Suppressor macrophage (primary cell): ENCODE data around the gene FRMD3.

Source experiments
- DNase-seq, 4 experiments: peaks; one replicate each; pipeline ENCODE4 v3.0.0-alpha.2; 2020 to 2022

The FRMD3 gene

DNA sequence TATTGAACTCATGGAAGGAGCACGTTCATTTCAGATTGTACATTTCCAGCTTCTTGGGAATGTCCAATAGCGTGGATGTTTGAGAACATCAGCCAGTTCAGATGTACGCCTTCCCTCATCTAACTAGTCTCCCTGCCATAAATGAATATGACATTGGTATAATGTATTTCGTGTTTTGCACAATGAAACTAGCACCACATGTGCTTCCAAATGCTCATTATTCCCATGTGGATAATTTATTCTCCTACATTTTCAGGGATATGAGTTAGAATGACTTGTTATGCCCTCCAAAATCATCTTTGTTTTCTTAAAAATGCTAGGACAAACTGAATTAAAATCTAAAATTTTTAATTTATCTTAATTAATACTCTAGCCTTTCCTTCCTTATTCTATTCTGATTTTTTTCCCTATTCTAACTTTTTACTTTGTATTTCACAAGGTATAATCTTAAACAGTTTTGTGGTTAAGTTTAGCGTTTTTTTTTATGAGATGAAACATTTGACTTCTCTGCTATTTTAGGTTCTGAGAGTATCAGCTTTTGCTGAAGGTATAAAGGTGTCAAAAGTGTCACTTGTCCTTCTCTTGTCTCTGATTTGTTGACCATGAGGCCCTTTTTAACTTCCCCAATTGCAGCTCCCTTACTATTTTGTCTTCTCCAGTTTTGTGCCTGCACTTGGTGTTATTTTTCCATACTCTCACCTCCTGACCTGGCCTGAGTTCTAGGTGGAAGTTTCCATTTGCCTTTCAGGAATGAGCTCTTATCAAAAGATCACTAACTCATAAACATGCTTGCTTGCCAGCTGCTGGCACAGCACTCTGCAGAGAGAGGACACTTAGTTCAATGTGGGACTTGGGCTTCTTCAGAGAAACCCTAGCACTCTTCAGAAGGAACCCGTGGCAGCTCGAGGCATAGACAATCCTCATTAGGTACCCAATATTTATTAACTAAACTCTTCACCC is 106.8 kb downstream of the FRMD3 start:
- no peak for DNase-seq

DNA sequence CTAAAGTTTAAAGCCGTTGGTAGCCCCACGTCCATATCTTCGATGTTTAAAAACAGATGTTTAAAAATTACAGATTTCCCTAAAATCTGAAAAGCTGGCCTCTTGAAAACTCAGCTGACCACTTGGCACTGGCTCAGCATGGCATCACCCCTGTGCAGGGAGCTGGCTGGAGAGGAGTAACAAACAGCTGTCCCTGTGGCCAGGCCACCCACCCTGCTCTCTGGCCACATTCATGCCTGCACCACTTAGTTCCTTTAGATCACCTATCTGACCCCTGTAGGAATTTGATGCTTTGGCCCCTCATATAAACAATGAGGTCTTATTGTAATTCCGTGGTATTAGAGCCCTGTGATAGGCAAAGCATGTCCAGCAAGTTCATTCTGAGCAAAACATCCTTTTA is 107.5 kb downstream of the FRMD3 start:
- DNase-seq: no peak

DNA sequence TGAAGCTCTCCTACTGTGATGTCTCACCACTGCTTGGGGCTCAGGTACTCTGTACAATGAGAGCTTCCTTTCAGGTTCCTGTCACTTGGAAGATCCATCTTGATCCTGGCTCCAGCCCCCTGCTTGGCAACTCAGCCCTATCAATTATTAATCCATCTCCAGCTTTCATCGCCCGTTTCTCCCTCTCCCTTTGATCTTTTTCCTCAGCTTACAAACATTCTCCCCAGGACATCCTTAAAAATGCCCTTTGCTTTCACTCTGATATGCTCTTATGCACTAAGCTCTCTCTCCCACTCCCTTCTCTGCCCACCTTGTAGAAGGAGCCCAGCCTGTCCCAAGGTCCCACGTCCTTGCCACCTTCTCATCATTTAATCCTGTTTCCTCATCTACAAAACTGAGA is 109.0 kb downstream of the FRMD3 start:
- no peak for DNase-seq

DNA sequence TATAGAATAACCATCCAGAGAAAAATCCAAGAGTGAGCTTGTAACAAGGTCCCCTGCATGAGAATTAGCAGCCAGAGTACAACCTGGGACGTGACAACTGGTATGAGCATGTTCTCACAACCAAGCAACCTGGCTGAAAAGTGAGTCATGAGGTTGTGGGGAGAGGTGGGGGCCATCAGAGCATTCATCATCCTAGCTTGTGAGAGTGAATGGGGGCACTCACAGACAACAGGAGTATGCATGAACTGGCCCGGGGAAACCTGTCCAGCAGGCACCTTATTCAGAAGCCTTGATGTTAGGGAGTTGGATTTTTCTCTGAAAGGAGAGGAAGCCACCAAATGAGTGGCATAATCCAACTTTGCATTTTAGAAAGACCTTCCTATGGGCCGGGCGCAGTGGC is 113.0 kb downstream of the FRMD3 start:
- no peak for DNase-seq

DNA sequence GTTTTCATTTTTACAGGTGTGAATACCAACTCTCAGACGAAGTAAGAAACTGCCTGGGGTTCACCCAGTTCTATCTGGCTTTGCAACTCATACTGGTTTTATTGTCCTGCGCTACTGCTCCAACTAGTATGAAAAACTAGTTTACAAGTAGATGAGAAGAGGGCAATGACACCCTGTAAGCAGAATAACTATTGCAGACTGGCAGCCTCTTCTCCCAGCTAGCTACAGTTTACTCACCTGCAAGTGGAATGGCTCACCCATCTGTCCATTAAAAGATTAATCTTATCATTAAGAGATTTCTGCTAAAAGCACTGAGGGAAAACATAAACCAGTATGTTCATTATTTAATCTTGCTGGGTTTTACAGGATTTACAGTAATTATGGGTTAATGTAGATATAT is 113.4 kb downstream of the FRMD3 start:
- no peak for DNase-seq

DNA sequence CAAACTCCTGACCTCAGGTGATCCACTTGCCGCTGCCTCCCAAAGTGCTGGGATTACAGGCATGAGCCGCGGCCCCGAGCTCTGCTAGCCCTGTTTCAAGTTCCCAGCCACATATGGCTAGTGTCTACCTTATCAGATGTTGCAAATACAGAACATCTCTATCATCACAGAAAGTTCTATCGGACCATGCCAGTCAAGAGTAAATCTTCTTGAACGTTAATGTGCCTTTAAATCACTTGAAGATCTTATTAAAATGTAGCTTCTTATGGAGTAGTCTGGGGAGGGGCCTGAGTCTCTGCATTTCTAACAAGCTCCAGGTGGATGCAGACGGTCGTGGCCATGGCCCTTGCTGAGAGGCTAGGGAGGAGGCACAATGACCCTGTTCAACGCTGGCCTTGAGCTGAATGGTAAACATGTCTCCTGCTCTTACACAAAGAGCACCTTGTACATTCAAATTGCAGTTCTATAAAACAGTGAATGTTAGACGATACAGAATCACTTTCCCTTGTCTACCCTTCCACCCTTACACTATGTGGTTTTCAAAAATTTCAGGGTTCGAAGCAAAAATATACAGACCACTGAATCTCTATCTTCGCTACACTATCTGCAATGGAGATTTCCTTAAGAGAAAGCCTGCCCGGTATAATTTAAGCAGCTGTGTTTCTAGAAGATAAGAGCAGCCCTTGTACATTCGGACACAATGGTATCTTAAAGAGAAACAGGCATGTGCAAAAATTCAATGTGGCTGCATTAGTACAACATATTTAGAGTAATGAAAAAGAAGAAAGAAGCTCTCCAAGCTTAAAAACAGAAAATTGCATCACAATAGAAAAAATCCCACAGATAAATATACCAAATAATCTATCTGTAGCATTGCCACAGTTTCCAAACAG is 114.1 kb downstream of the FRMD3 start:
- DNase-seq: no peak

DNA sequence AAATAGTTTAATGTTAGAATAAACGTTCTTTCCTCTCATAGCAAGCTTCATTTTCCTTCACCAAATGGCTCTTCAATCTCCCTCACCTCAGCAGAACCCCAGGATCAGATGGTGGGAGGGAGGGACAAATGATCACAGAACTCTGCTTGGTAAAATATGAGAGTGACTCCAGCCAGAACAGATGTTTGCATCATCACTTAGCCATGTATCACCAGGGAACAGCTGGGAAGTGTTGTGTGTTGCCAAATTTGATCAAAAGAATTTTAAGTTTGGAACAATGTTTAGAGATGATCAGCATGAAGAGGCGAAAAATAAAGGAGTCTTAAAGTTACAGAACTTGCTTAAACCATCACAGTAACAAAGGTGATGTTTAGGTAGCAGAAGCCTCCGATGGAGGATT is 115.7 kb downstream of the FRMD3 start:
- DNase-seq: no peak

DNA sequence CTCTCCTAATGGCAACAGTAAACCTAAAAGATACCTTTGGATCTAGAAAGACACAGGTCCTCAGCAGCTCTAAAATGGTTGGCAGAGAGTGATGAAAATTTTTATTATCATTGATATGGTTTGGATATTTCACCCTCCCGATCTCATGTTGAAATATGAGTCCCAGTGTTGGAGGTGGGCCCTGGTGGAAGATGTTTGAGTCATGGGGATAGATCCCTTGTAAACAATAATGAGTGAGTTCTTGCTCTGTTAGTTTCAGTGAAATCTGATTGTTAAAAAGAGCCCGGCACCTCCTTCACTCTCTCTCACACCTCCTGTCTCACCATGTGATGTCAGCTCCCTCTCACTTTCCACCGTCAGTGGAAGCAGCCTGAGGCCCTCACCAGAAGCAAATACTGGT is 117.7 kb downstream of the FRMD3 start:
- no peak for DNase-seq

DNA sequence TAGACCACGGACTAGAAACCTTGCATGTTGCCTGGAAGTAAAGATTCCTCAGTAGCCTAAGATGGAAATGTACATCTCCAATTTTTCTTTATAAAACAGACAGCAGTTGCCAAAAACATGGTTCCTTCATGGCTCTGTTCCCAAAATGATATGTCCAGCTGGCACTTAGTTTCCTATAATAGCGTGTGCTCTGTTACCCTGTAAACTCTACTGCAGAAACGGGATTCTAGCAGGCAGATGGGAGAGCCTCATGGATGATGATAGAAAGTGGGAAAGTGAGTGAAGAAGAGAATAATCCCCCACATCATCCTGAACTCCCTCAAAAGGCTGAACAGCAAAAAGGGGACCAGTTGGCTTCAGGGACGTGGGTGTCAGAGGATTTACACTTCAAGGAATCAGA is 118.2 kb downstream of the FRMD3 start:
- DNase-seq: no peak

DNA sequence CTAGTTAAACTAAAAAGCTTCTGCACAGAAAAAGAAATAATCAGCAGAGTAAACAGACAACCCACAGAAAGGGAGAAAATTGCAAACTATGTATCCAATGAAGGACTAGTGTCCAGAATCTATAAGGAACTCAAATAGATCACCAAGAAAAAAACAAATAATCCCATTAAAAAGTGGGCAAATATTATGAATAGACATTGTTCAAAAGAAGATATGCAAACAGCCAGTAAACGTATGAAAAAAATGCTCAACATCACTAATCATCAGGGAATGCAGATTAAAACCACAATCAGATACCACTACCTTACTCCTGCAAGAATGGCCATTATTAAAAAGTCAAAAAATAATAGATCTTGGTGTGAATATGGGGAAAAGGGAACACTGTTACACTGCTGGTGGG is 119.9 kb downstream of the FRMD3 start:
- DNase-seq: no peak

DNA sequence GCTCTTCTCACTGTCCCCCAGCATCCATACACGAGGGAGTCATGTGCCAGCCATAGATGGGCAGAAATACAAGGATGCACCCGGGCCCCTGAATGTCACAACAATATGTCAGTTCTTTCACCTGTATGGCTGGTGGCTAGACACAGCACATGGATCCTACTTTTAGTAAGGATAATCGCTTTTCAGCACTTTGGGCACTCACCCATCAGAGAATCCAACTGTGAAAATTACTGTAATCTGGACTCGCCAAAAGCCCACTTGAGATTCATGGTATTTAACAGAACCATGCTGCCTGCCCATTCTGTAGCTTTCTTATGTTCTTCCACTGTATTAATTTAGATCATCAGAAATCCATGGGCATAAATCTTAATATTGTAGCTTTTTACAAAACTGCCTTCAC is 124.8 kb downstream of the FRMD3 start:
- DNase-seq: no peak

DNA sequence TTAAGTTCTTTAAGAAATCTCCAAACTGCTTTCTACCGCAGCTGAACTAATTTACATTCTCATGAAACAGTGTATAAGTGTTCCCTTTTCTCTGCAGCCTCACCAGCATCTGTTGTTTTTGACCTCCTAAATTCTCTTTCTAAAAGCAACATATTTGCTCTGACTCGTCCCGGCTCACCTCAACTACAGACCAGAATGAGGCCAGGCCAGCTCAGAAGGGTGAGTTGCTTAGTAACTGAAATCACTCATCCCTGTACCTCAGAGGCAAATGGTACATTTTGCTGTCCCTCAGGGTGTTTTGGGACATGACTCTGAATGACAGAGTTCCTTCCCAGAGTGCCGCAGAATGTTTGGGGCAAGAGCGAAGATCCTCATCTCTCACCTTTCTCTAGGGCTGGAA is 127.5 kb downstream of the FRMD3 start:
- no peak for DNase-seq

DNA sequence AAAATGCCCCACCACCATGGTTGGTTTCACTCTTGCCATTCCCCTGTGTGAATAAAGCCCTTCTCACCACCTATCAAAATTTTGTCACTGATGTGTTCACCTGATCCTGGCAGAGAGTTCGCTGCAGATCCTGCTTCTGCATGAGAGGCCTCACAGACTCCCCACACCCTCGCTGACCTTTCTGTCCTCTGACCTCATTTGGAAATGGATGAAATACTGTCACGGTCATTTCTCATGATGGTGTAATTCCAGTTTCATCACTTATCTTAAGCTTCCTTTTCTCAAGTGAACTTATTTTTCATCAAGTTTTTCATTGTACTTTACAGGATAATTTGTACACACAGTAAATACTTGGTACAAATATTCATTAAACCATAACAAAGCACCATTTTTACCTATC is 131.3 kb downstream of the FRMD3 start:
- DNase-seq: peak; percentile 19 to 72 (median 61)

DNA sequence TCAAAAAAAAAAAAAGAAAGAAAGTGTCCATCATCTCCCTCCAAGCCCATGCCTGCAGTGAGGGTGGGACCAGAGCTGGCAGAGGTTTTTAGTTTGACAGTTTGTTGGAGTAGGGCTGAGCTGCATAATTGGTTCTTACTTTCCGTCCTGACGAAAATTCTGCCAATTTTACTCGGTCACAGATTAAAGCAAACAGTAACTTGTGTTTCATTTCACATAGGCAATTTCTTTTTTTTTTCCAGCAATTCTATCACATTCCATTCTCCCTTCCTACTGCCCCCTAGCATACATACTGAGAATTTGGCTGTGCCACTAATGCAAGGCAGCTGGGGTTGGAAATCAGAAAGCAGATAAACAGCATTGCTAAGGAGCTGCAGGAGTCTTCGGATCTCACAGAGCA is 132.4 kb downstream of the FRMD3 start:
- no peak for DNase-seq

DNA sequence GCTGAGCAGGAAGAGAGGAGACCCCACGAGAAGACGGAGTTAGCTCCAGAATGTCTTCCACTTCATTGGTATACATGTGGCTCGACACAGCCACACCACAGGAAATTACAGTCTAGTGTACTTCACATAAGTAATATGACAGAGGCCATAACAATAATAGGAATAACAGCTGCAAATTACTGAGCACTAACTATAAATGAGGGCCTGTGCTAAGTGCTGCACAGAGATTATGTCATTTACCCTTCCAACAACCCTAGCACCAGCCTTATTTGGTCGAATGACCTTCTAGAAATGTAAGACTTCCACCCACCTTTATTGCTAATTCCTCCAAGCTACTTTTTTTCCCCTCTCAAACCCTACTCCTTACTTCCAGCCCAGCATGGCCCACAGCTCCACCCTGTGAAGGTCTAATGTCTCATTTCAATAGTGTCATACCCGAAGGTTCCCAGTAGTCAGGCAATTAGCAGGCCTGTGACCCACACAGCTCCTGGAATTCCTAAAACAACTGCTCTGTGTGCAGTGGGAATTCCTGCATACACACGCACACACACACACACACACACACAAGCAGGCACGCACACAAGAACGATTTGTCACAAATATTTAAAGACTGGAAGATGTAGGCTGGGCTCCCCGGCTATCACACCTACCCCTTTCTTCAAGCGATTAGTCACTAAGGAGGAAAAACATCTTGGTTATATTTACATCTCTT is 134.5 kb downstream of the FRMD3 start:
- peak in 2 of 4 experiments; percentile 15 to 38 for DNase-seq

DNA sequence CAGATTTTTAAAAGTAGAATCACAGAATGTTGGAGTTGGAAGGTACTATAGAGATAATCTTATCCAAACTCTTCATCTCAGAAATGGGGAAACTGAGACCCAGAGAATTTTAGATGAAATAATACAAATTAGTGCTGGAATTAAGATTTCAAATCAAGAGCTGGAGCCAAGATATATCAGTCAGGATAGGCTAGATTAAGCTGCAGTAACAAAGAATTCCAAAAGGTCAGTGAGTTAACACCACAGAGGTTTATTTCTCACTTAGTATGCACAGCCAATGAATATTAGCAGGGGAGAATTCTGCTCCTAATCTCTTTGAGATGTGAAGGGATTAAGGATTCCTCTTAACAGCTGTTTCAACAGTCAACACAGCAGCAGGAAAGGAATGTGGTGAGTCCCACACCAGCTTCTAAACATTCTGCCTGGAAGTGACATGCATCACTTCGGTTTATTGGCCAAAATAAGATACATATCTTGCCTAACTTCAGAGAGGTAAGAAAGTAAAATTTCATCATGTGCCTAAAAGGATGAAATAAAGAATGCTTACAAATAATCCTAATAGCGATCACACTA is 136.8 kb downstream of the FRMD3 start:
- DNase-seq: no peak

DNA sequence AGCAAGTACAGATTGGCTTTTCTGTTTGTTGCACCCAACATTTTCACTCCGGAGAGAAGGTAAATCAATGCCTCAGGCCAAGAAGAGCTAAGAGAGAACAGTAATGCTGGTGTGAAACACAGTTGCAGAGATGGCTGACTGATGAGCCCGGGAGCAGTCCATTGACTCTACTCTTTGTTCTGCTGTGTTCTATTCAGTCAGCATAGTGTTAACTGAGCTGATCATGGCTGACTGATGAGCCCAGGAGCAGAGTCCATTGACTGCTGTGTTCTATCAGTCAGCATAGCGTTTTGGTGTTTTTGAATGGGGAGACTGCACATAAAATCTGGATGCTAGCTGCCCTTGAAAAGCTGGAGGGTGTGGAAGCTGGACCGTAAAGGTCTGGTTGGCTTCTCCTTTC is 141.4 kb downstream of the FRMD3 start:
- no peak for DNase-seq

DNA sequence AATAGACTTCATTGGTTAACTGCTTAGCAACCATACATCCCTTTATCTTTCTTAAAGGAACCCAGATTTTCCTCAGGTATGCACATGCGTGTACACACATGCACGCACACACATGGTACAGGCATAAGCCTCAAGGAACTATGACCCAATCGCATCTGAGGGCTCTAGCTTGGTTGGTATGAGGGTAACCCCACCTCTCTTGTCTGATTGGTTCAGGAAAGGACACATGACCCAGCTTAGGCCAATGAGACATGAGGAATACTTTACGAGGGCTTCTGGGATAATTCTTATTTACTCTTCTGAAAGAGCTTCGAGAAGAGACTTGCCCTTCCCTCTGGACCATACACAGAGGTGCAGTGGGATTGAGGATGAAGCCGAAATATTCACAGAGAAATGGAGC is 141.9 kb downstream of the FRMD3 start:
- no peak for DNase-seq

DNA sequence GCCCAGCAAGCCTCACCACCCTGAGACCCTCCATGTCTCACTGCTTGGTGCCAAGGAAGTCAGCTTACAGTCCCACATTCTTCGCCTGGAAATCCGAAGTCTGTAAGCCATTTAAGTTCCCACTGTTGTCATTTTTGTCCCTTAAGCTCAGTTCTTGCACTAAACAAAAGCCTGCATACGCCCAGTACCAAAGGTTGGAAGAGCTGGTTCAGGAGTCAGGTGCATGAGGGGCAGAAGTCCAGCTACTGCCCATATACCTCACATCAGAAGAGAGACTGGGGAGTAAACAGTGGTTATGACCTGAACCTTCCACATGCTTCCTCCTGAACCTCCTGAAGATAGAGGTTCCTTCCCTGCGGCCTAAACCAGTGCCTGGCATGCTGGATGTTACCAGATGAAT is 146.0 kb downstream of the FRMD3 start:
- DNase-seq: no peak

DNA sequence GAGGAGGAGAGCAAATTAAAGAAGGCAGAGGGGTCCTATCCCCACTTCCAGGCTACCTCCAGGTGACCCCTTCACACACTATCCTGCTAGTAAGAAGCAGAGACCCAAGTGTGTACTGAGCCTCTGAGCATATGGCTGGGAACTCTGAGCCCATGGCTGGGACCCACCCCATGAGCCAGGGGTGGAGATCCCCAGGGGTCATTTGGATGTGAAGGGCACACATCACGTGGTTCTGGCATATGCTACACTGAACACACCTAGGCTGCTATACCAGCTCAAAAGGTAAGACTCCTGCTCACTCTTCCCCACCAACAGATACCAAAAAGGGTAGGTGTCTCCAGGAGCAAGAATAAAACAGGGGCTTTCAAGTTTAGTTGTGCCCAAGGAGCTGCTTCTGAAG is 149.9 kb downstream of the FRMD3 start:
- DNase-seq: no peak

DNA sequence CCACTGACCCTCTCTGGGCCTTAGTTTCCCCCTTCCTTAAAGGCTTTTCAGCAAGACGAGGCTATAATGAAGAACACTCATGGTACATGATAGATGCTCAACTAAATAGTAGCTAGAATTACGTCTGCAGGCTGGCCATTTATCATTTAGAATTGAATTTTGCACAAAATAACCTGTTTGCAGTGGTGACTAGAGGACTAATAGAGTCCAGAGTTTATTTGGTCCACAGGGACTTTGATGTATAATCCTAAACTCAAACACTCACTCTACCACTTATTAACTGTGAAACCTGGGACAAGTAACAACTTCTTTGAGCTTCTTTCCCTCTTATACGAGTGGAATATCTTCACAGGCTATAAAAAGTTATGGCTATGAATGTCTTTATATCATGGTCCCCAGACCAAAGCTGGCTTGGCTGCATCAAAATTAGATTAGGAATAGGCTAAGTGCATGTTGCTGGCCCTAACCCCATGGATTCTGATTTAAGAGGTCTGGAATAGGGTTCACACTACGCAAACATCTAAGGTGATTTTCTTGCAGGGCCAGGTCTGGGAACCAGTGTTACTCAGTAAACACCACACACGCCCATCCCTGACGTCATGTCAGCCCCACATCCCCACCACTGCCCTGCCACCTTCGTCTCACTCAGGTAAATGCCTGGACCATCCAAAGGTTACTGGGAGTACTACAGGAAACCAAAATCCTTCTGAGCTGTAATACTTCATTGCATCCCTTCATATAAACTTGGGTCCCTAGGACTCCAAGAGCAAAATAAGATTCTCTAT is 150.6 kb downstream of the FRMD3 start:
- DNase-seq: no peak

DNA sequence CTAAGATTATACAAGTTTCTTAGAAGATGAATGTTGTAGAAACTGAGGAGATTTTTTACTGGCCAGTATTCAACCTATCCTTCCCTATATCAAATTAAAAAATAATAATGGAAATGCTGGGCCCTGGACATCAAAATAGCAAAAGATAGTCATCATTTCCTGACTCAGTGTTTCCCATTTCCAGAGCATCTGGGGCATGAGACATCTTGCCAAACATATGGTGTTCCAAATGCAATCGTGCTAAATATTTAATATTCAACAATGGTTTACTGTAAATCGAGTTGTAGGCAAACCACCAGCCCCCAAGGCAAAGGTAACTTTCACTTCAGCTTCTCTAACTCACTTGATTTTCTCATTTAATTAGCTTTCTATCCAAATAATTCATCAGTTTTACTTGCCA is 152.9 kb downstream of the FRMD3 start:
- DNase-seq: no peak
